Measurements from ENCODE around the gene DBP. TPM values are rescaled to one million over a fixed set of nuclear protein-coding genes. Genes with fewer than 3 reads are reported as not detected.

The DBP gene
- polyA plus RNA-seq, 2 of the 4 experiments (the other 2 are of a cell fraction), result 2.5 to 3.8 TPM

DNA sequence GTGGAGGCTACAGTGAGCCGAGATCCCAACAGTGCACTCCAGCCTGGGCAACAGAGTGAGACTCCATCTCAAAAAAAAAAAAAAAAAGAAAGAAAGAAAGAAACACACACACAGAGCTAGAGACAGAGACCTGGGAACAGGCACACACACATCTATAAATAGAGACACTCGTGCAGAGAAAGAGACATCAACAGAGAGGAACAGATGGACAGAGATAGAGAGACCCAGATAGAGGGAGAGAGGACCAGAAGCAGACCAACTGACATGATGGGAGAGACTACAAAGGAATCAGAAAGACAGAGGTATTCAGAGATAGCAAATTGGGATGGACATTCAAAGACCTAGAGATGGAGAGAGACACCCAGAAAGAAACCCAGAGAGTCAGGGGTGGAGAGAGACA lies 11.0 kb upstream of the DBP start (continued):
- TF ChIP-seq REST (IDR thresholded peaks at IDR 0.05) (no peak), HOXB5 (CRISPR knock-in tag; IDR thresholded peaks at IDR 0.05) (no peak), NFE2L2 (conservative IDR thresholded peaks at IDR 0.05; ENCODE audit: low read length) (no peak), HEYL (CRISPR knock-in tag; IDR thresholded peaks at IDR 0.05) (no peak), SMC3 (IDR thresholded peaks at IDR 0.05) (no peak)

- peak overlapping the region; percentile 94 for H3K4me2 ChIP-seq
- no peaks in the 10 kb centered on the region for H3K9me3 ChIP-seq
- ATAC-seq (no peak), DNase-seq (ENCODE audit: low read depth in 1 of 2, low spot score in 1 of 2) (no peak), FAIRE-seq (no peak)
- TF ChIP-seq KDM5A (IDR thresholded peaks at IDR 0.05) (no peak), MAX (IDR thresholded peaks at IDR 0.05) (no peak), POLR2A (IDR thresholded peaks at IDR 0.05; ENCODE audit: low read length) (peak; percentile 22; the same call in 1 of the 2 replicates)
- H3K4me3 ChIP-seq, result peak overlapping the region; percentile 54
- 13% methylated on average over 9 of the region's 10 CpGs for WGBS (ENCODE audit: missing lambda C conversion rate)
- H3K27ac ChIP-seq, result peak overlapping the region; percentile 87 to 88
- CTCF ChIA-PET, result interaction anchor here (0.8 to 2.6 kb wide), 22 partner anchors 13 to 324 kb away, joined by 3 to 39 read pairs (median 5); partner anchors contain the start of genes FUT2 and HSD17B14
- H3K4me1 ChIP-seq, result peaks cover 18% of the 10 kb centered on the region; the same call in 2 of the 3 replicates
- POLR2A ChIA-PET, result interaction anchor here (1.0 to 3.1 kb wide), 4 partner anchors 20 to 189 kb away, joined by 3 to 15 read pairs (median 4); no protein-coding TSS in a partner anchor
These were observed 9.6 kb upstream of the DBP start for GRCh38 chr19:48646722-48647216.

- Histone ChIP-seq H3K4me2 (peak within 1 kb of the TSS; percentile 94), H3K4me3 (peak within 1 kb of the TSS; percentile 54), H3K9me3 (no peaks in the 10 kb centered on the region), H3K27ac (peak within 1 kb of the TSS; percentile 87 to 88), H3K4me1 (peaks cover 18% of the 10 kb centered on the region; the same call in 2 of the 3 replicates)
- no peak for FAIRE-seq
- peak; percentile 91 to 97 for DNase-seq (ENCODE audit: low read depth in 1 of 2, low spot score in 1 of 2)
- WGBS (ENCODE audit: missing lambda C conversion rate), result 5% methylated on average over 8 of the region's 33 CpGs
- CTCF ChIA-PET, result interaction anchor here (0.5 to 3.5 kb wide), 58 partner anchors 8 to 348 kb away, joined by 3 to 39 read pairs (median 4); partner anchors contain the start of genes FUT1, FUT2, HSD17B14 and IZUMO1
- POLR2A ChIA-PET, result interaction anchor here (1.0 to 3.1 kb wide), 9 partner anchors 12 to 315 kb away, joined by 3 to 15 read pairs (median 4); partner anchors contain the start of genes PPP1R15A, RPL18 and SPHK2
- peak; percentile 85 to 90 for ATAC-seq
- TF ChIP-seq ZFP36 (IDR thresholded peaks at IDR 0.05; ENCODE audit: borderline replicate concordance, partially characterized antibody) (no peak), ZSCAN20 (CRISPR knock-in tag; IDR thresholded peaks at IDR 0.05) (no peak), ZC3H11A (IDR thresholded peaks at IDR 0.05) (no peak), BHLHE40 (IDR thresholded peaks at IDR 0.05; ENCODE audit: low read depth, low read length) (no peak), JUNB (IDR thresholded peaks at IDR 0.05) (no peak), HOXB5 (CRISPR knock-in tag; IDR thresholded peaks at IDR 0.05) (no peak), RNF2 (IDR thresholded peaks at IDR 0.05; ENCODE audit: borderline replicate concordance, low read depth) (no peak; the same call in 1 of the 2 replicates), CHD2 (IDR thresholded peaks at IDR 0.05; ENCODE audit: low read length, partially characterized antibody) (peak; percentile 34), HOXA7 (CRISPR knock-in tag; IDR thresholded peaks at IDR 0.05) (no peak), PBX3 (IDR thresholded peaks at IDR 0.05) (peak; percentile 15; the same call in 1 of the 2 replicates), E2F6 (IDR thresholded peaks at IDR 0.05; ENCODE audit: borderline replicate concordance, low read depth) (peak; percentile 87), KDM1A (IDR thresholded peaks at IDR 0.05; ENCODE audit: low read depth) (0 out of 2 replicates have a peak, but pooled peaks have one; percentile 24), CBX2 (IDR thresholded peaks at IDR 0.05; ENCODE audit: borderline replicate concordance, low read depth) (no peak), EHMT2 (IDR thresholded peaks at IDR 0.05; ENCODE audit: low read depth) (no peak), SREBF2 (IDR thresholded peaks at IDR 0.05) (no peak), RCOR1 (IDR thresholded peaks at IDR 0.05; ENCODE audit: low read depth, low read length) (no peak), NPAS2 (CRISPR knock-in tag; IDR thresholded peaks at IDR 0.05; ENCODE audit: borderline replicate concordance) (no peak), MAX (IDR thresholded peaks at IDR 0.05) (peak; percentile 93), ELK1 (IDR thresholded peaks at IDR 0.05; ENCODE audit: low read depth, low read length) (no peak)
- TF ChIP-seq, protein P1, sequence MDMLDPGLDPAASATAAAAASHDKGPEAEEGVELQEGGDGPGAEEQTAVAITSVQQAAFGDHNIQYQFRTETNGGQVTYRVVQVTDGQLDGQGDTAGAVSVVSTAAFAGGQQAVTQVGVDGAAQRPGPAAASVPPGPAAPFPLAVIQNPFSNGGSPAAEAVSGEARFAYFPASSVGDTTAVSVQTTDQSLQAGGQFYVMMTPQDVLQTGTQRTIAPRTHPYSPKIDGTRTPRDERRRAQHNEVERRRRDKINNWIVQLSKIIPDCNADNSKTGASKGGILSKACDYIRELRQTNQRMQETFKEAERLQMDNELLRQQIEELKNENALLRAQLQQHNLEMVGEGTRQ (IDR thresholded peaks at IDR 0.05), result no peak
These were observed 9.0 kb upstream of the DBP start, which contains the start of gene CA11 for GRCh38 chr19:48646001-48646721. Gene CA11 (minus strand): TSS chr19:48646187. CDS start chr19:48645632, 555 bp downstream.

All from A549 (cell line).